Measurements from ENCODE around the gene MAP2K5.

DNA sequence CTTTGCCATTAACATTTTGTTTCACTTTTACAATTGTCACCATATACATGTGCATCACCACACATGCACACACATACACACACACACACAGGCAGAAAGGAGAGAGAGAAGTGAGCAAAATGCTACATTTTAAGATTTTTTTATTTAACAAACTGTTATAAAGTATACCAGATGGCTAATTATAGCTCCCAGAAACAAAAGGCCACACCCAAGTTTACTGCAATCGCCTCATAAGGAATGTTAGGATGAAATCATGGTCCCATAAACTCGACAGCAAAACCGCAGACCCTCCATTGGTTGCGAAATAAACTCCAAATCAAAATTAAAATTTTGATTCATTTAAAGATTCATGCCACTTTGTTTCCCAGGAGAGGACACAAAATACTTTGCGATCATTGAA lies 37.7 kb upstream of the MAP2K5 start:
- TF ChIP-seq ZNF292 (tag by site-specific recombination; IDR thresholded peaks at IDR 0.05; ENCODE audit: borderline replicate concordance, low read depth), result no peak
- TF ChIP-seq, protein P1, sequence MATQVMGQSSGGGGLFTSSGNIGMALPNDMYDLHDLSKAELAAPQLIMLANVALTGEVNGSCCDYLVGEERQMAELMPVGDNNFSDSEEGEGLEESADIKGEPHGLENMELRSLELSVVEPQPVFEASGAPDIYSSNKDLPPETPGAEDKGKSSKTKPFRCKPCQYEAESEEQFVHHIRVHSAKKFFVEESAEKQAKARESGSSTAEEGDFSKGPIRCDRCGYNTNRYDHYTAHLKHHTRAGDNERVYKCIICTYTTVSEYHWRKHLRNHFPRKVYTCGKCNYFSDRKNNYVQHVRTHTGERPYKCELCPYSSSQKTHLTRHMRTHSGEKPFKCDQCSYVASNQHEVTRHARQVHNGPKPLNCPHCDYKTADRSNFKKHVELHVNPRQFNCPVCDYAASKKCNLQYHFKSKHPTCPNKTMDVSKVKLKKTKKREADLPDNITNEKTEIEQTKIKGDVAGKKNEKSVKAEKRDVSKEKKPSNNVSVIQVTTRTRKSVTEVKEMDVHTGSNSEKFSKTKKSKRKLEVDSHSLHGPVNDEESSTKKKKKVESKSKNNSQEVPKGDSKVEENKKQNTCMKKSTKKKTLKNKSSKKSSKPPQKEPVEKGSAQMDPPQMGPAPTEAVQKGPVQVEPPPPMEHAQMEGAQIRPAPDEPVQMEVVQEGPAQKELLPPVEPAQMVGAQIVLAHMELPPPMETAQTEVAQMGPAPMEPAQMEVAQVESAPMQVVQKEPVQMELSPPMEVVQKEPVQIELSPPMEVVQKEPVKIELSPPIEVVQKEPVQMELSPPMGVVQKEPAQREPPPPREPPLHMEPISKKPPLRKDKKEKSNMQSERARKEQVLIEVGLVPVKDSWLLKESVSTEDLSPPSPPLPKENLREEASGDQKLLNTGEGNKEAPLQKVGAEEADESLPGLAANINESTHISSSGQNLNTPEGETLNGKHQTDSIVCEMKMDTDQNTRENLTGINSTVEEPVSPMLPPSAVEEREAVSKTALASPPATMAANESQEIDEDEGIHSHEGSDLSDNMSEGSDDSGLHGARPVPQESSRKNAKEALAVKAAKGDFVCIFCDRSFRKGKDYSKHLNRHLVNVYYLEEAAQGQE (tag by site-specific recombination; IDR thresholded peaks at IDR 0.05), result no peak
- TF ChIP-seq, protein P2, sequence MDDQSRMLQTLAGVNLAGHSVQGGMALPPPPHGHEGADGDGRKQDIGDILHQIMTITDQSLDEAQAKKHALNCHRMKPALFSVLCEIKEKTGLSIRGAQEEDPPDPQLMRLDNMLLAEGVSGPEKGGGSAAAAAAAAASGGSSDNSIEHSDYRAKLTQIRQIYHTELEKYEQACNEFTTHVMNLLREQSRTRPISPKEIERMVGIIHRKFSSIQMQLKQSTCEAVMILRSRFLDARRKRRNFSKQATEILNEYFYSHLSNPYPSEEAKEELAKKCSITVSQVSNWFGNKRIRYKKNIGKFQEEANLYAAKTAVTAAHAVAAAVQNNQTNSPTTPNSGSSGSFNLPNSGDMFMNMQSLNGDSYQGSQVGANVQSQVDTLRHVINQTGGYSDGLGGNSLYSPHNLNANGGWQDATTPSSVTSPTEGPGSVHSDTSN (CRISPR knock-in tag; IDR thresholded peaks at IDR 0.05), result no peak
- TF ChIP-seq ZNF416 (tag by site-specific recombination; IDR thresholded peaks at IDR 0.05), result no peak
- TF ChIP-seq HOXD13 (CRISPR knock-in tag; IDR thresholded peaks at IDR 0.05; ENCODE audit: borderline replicate concordance), result no peak
- TF ChIP-seq ZNF473 (tag by site-specific recombination; IDR thresholded peaks at IDR 0.05), result no peak
- TF ChIP-seq ZBTB21 (tag by site-specific recombination; IDR thresholded peaks at IDR 0.05), result 0 out of 2 replicates have a peak, but pooled peaks have one; percentile 10
- no peak for TF ChIP-seq CTCF (tag by site-specific recombination; IDR thresholded peaks at IDR 0.05)
- no peak for TF ChIP-seq ZNF155 (tag by site-specific recombination; IDR thresholded peaks at IDR 0.05)
